GM23338 (cell line): ENCODE data around the gene MCM3AP.

ENCODE experiments used
- CREB1 ChIP-seq: fragments of 250-450 bp; sonication (Bioruptor Pico); IDR thresholded peaks from 2 replicates; pipeline ENCODE4 v1.5.0; 2020; ENCODE audit warnings: low read depth, mild to moderate bottlenecking, moderate library complexity
- CTCF ChIP-seq, 2 experiments: fragments of 200-600 bp in 1 of 2; sonication (generic) in 1 of 2; conservative IDR thresholded peaks; 2 replicates each; pipeline versions ENCODE4 v1.5.1 to v1.6.1; 2016 to 2017; ENCODE audit warnings: antibody characterized with exemption in 2 of 2, low read depth in 2 of 2, mild to moderate bottlenecking in 2 of 2, moderate library complexity in 1 of 2
- EZH2 ChIP-seq: fragments of 200-600 bp; sonication (generic); IDR thresholded peaks from one replicate; pipeline ENCODE4 v1.8.0; 2017; ENCODE audit warnings: antibody characterized with exemption, mild to moderate bottlenecking, low read depth; ENCODE audit not compliant: unreplicated experiment
- EZH2phosphoT487 ChIP-seq: fragments of 200-600 bp; sonication (generic); IDR thresholded peaks from one replicate; pipeline ENCODE4 v1.8.1; 2018; ENCODE audit warnings: antibody characterized with exemption; ENCODE audit not compliant: unreplicated experiment
- JUNB ChIP-seq: IDR thresholded peaks from one replicate; pipeline ENCODE4 v1.6.1; 2016; ENCODE audit warnings: antibody characterized with exemption; ENCODE audit not compliant: unreplicated experiment
- POLR2AphosphoS5 ChIP-seq: IDR thresholded peaks from 2 replicates; pipeline ENCODE4 v1.6.1; 2016; ENCODE audit warnings: antibody characterized with exemption, low read depth
- REST ChIP-seq: IDR thresholded peaks from one replicate; pipeline ENCODE4 v1.6.1; 2018; ENCODE audit warnings: antibody characterized with exemption; ENCODE audit not compliant: unreplicated experiment
- ZNF331 ChIP-seq: fragments of 250-450 bp; sonication (Bioruptor Pico); IDR thresholded peaks from 2 replicates; pipeline ENCODE4 v1.5.0; 2020; ENCODE audit warnings: low read depth, mild to moderate bottlenecking, moderate library complexity
- ZNF462 ChIP-seq: fragments of 250-450 bp; sonication (Bioruptor Pico); IDR thresholded peaks from 2 replicates; pipeline ENCODE4 v1.5.0; 2020; ENCODE audit warnings: mild to moderate bottlenecking, moderate library complexity

- TF ChIP-seq EZH2: no peak
- TF ChIP-seq CTCF (conservative IDR thresholded peaks at IDR 0.05; ENCODE audit: low read depth in 2 of 2): no peak
- TF ChIP-seq ZNF331: no peak
- TF ChIP-seq POLR2AphosphoS5: no peak
- no peak for TF ChIP-seq REST
- no peak for TF ChIP-seq CREB1 (CRISPR knock-in tag)
- no peak for TF ChIP-seq ZNF462
- no peak for TF ChIP-seq EZH2phosphoT487
- TF ChIP-seq JUNB: no peak
Observed at GRCh38 chr21:46226146-46226545, 59.3 kb downstream of the MCM3AP start.
